ENCODE results near the gene SPPL3. TPM values are rescaled to one million over a fixed set of nuclear protein-coding genes. Genes with fewer than 3 reads are reported as not detected.

SPPL3 gene
- total and polyA plus RNA-seq, 12 donors: 9.7 to 45.0 (median 35.7) TPM

DNA sequence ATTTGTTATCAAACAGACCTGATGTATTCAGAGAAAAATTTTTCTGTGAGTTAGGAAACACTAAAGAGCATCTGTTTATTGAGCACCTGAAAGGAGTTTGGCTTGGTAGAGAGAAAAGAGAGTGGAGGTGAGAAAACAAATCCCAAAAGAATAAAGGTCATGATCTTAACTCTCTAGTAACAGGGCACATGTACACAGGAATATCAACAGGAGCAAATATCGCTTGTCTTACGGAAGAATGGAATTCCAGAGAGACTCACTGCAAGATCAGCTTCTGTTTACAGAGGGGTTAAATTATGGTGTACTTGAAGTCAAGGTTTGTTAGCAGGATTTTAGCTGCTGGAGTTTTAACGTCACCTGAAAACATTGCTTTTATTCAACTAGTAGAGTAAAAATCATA is 78.8 kb downstream of the SPPL3 start:
- Histone ChIP-seq H3K4me1 (peaks cover 0 to 81% (median 31%) of the 10 kb centered on the region in 9 donors), H3K4me3 (no peak overlapping the region), H3K27ac (no peak overlapping the region), H3K27me3 (no peaks in the 10 kb centered on the region), H3K36me3 (no peaks in the 10 kb centered on the region), H3K9me3 (no peaks in the 10 kb centered on the region)
- no peak for DNase-seq
- TF ChIP-seq, protein P1, sequence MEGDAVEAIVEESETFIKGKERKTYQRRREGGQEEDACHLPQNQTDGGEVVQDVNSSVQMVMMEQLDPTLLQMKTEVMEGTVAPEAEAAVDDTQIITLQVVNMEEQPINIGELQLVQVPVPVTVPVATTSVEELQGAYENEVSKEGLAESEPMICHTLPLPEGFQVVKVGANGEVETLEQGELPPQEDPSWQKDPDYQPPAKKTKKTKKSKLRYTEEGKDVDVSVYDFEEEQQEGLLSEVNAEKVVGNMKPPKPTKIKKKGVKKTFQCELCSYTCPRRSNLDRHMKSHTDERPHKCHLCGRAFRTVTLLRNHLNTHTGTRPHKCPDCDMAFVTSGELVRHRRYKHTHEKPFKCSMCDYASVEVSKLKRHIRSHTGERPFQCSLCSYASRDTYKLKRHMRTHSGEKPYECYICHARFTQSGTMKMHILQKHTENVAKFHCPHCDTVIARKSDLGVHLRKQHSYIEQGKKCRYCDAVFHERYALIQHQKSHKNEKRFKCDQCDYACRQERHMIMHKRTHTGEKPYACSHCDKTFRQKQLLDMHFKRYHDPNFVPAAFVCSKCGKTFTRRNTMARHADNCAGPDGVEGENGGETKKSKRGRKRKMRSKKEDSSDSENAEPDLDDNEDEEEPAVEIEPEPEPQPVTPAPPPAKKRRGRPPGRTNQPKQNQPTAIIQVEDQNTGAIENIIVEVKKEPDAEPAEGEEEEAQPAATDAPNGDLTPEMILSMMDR (IDR thresholded peaks at IDR 0.05): no peak
- intact Hi-C loops (cut with DNase I): no loop called here
- ATAC-seq: no peak
- 85 to 93% methylated on average over 3 of the region's 3 CpGs for WGBS, 2 donors

DNA sequence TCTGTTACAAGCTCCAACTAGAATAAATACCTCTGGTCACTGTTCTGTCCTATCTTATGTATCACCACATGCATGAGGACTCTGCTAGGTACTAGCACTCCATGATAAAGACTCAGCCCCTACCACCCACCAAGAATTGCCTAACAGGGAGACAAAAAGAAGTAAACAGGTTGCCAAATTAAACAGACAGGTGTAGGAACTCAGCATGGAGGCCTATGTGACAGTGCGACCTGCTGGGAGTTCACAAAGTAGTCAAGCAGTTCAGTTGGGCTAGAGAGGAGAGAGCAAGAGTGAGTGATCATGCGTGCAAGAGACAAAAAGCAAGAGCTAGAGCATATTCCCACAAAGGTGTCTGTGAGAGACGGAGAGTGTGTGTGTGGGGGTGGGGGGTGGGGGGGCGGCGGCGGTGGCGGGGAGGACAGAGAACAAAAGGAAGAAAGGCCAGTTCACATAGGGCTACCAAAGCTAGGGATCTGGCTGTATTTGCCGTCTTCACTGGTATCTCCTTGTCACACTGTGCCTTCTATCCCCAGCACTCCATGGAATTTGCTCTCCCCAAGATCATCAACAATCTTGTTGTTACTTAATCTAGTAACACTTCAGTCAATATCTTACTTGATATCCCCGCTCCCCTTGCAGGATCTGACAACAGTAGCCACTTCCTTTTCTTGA is 81.2 kb downstream of the SPPL3 start:
- H3K4me1 ChIP-seq: peaks cover 0 to 75% (median 21%) of the 10 kb centered on the region in 9 donors
- H3K27me3 ChIP-seq: no peaks in the 10 kb centered on the region
- no peak overlapping the region for H3K4me3 ChIP-seq
- peak overlapping the region in 2 of 10 donors; percentile 6 to 33 for H3K27ac ChIP-seq
- TF ChIP-seq, protein P1 (IDR thresholded peaks at IDR 0.05): no peak
- intact Hi-C loops (cut with DNase I): no loop called here
- 47 to 50% methylated on average over 9 of the region's 9 CpGs for WGBS, 2 donors
- ATAC-seq (peak in 3 of 8 donors; percentile 11 to 54 (median 29)), DNase-seq (no peak)
- H3K36me3 ChIP-seq: no peaks in the 10 kb centered on the region
- no peaks in the 10 kb centered on the region for H3K9me3 ChIP-seq

DNA sequence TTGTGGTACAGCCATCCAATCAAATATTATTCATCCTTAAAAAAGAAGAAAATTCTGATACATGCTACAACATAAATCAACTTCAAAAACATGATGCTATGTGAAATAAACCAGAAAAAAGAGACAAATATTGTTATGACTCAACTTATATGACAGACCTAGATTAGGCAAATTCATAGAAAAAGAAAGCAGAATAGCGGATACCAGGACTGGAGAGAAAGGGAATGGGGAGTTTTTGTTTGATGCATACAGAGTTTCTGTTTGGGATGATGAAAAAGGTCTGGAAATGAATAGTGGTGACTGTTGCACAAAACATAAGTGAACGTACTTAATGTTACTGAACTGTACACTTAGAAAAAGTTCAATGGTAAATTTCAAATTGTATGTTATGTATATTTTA is 82.3 kb downstream of the SPPL3 start:
- WGBS, 2 donors: 94 to 95% methylated on average over 2 of the region's 2 CpGs
- H3K27ac ChIP-seq: no peak overlapping the region
- DNase-seq (no peak), ATAC-seq (no peak)
- intact Hi-C loops (cut with DNase I): loop anchor here in 1 of 10 donors (2.0 kb wide), 1 partner anchor 19 kb away; no protein-coding TSS in a partner anchor
- H3K36me3 ChIP-seq: no peaks in the 10 kb centered on the region
- no peaks in the 10 kb centered on the region for H3K9me3 ChIP-seq
- peaks cover 0 to 68% (median 18%) of the 10 kb centered on the region in 9 donors for H3K4me1 ChIP-seq
- no peaks in the 10 kb centered on the region for H3K27me3 ChIP-seq
- TF ChIP-seq, protein P1 (IDR thresholded peaks at IDR 0.05): no peak
- H3K4me3 ChIP-seq: no peak overlapping the region

DNA sequence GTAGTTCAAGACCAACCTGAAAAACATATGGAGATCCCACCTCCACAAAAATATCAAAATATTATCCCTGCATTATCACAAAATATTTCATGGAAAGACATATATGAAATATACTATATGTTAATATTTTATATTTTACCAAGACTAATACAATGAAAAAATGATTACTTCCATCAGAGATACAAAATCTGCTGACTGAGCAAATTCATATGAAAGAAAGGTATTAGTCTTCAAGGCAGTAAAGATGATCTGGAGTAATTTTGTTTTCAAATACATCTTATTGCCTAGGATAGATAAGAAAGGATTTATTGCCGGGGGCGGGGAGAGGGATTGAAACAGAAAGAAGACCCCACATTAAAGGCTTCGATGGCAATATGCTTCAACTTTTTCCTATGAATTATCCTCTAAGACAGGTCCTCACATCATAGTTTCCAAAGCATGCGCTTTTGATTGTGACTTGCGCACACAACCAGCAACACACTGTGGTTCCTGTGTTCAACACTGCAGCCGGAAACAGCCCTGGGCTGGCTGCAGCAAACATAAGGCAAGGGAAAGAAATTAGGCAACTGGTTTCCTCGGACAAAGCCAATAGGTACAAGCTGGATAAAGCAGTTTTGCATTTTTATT is 83.2 kb downstream of the SPPL3 start:
- Histone ChIP-seq H3K36me3 (no peaks in the 10 kb centered on the region), H3K27ac (no peak overlapping the region), H3K4me1 (peaks cover 0 to 60% (median 18%) of the 10 kb centered on the region in 9 donors), H3K27me3 (no peaks in the 10 kb centered on the region), H3K9me3 (no peaks in the 10 kb centered on the region), H3K4me3 (no peak overlapping the region)
- intact Hi-C loops (cut with DNase I): loop anchor here in 1 of 10 donors (2.0 kb wide), 1 partner anchor 20 kb away; no protein-coding TSS in a partner anchor
- WGBS, 2 donors: 74 to 81% methylated on average over 7 of the region's 7 CpGs
- ATAC-seq: no peak
- no peak for DNase-seq
- TF ChIP-seq, protein P1 (IDR thresholded peaks at IDR 0.05): no peak
